Karpas-422 (cell line): Measurements from ENCODE around the gene MSL2. TPM values are rescaled to one million over a fixed set of nuclear protein-coding genes. Genes with fewer than 3 reads are reported as not detected.

ENCODE experiments used
- DNase-seq: peaks from one replicate; pipeline ENCODE4 v3.0.0-alpha.2; 2015
- H2AFZ ChIP-seq: fragments of 200-600 bp; sonication (generic); 2 replicates; pipeline ENCODE4 v1.6.1; 2014; ENCODE audit warnings: antibody characterized with exemption, low read length, mixed read lengths
- H3K27ac ChIP-seq: fragments of 200-600 bp; sonication (generic); 2 replicates; pipeline ENCODE4 v1.5.1; 2014; ENCODE audit warnings: mild to moderate bottlenecking, low read length, moderate library complexity
- H3K27me3 ChIP-seq: fragments of 200-600 bp; sonication (generic); 2 replicates; pipeline ENCODE4 v1.6.1; 2014; ENCODE audit warnings: low read length, mixed read lengths
- H3K36me3 ChIP-seq: fragments of 200-600 bp; sonication (generic); 2 replicates; pipeline ENCODE4 v1.6.1; 2014; ENCODE audit warnings: low read length, mixed read lengths; ENCODE audit not compliant: insufficient read depth
- H3K4me1 ChIP-seq: fragments of 200-600 bp; sonication (generic); 2 replicates; pipeline ENCODE4 v1.6.1; 2014; ENCODE audit warnings: mild to moderate bottlenecking, low read length, mixed read lengths
- H3K4me2 ChIP-seq: fragments of 200-600 bp; sonication (generic); 2 replicates; pipeline ENCODE4 v1.6.1; 2014; ENCODE audit warnings: low read length, low read depth, mild to moderate bottlenecking; ENCODE audit not compliant: poor library complexity, severe bottlenecking
- H3K4me3 ChIP-seq: fragments of 200-600 bp; sonication (generic); 2 replicates; pipeline ENCODE4 v1.5.1; 2014; ENCODE audit warnings: mild to moderate bottlenecking, antibody characterized with exemption, low read length, mixed read lengths
- H3K79me2 ChIP-seq: fragments of 200-600 bp; sonication (generic); 2 replicates; pipeline ENCODE4 v1.6.1; 2014; ENCODE audit warnings: mild to moderate bottlenecking, low read length, mixed read lengths
- H3K9ac ChIP-seq: fragments of 200-600 bp; sonication (generic); 2 replicates; pipeline ENCODE4 v1.6.0; 2014; ENCODE audit warnings: low read length
- H3K9me2 ChIP-seq: fragments of 200-600 bp; sonication (generic), shearing (Covaris generic); replicated peaks from 2 replicates; pipeline ENCODE4 v1.6.0; 2014; ENCODE audit warnings: mild to moderate bottlenecking, low read length, moderate library complexity; ENCODE audit not compliant: insufficient read depth
- H3K9me3 ChIP-seq: fragments of 300-700, 200-600 bp; sonication (generic); 2 replicates; pipeline ENCODE4 v1.6.1; 2014; ENCODE audit warnings: low read length, mixed read lengths
- H4K20me1 ChIP-seq: fragments of 200-600 bp; sonication (generic); 2 replicates; pipeline ENCODE4 v1.6.1; 2014; ENCODE audit warnings: mild to moderate bottlenecking, antibody characterized with exemption, low read length, low read depth; ENCODE audit not compliant: insufficient read depth
- total RNA-seq: library from RNA; depleted of rRNA; stranded (reverse); fragments of >200 nt; shearing (Covaris generic); gene quantifications from 2 replicates; pipeline ENCODE4 v1.2.3, GENCODE V29; 2014; ENCODE audit warnings: low replicate concordance

Gene MSL2
- total RNA-seq, 1 experiment from 2014 or later: 47.1 TPM

GRCh38 chr3:136187868-136188267 is 8.3 kb downstream of the MSL2 start:
- Histone ChIP-seq H3K4me2 (no peak overlapping the region), H3K9me3 (no peaks in the 10 kb centered on the region), H3K4me1 (peaks cover 51% of the 10 kb centered on the region), H3K27me3 (no peaks in the 10 kb centered on the region), H3K9ac (no peak overlapping the region), H3K27ac (no peak overlapping the region), H3K79me2 (peaks cover 100% of the 10 kb centered on the region), H3K9me2 (no peaks in the 10 kb centered on the region), H4K20me1 (peaks cover 64% of the 10 kb centered on the region), H3K36me3 (peaks cover 22% of the 10 kb centered on the region), H3K4me3 (no peak overlapping the region), H2AFZ (no peak overlapping the region)
- DNase-seq: no peak

GRCh38 chr3:136186846-136187245 is 9.3 kb downstream of the MSL2 start:
- H3K9ac ChIP-seq: no peak overlapping the region
- no peak overlapping the region for H2AFZ ChIP-seq
- no peak for DNase-seq
- peaks cover 13% of the 10 kb centered on the region for H3K36me3 ChIP-seq
- no peak overlapping the region for H3K27ac ChIP-seq
- no peaks in the 10 kb centered on the region for H3K27me3 ChIP-seq
- H3K4me3 ChIP-seq: no peak overlapping the region
- H3K9me2 ChIP-seq: no peaks in the 10 kb centered on the region
- H3K4me1 ChIP-seq: peaks cover 40% of the 10 kb centered on the region
- peaks cover 100% of the 10 kb centered on the region for H3K79me2 ChIP-seq
- peaks cover 53% of the 10 kb centered on the region for H4K20me1 ChIP-seq
- no peaks in the 10 kb centered on the region for H3K9me3 ChIP-seq
- H3K4me2 ChIP-seq: no peak overlapping the region

GRCh38 chr3:136186344-136186743 is 9.8 kb downstream of the MSL2 start:
- H3K79me2 ChIP-seq: peaks cover 98% of the 10 kb centered on the region
- no peak overlapping the region for H3K4me2 ChIP-seq
- H3K27me3 ChIP-seq: no peaks in the 10 kb centered on the region
- no peak for DNase-seq
- no peaks in the 10 kb centered on the region for H3K9me3 ChIP-seq
- no peak overlapping the region for H3K4me3 ChIP-seq
- H3K27ac ChIP-seq: no peak overlapping the region
- peaks cover 35% of the 10 kb centered on the region for H3K4me1 ChIP-seq
- H2AFZ ChIP-seq: no peak overlapping the region
- H3K9ac ChIP-seq: no peak overlapping the region
- H3K36me3 ChIP-seq: peaks cover 10% of the 10 kb centered on the region; the same call in 1 of the 2 replicates
- peaks cover 48% of the 10 kb centered on the region for H4K20me1 ChIP-seq
- no peaks in the 10 kb centered on the region for H3K9me2 ChIP-seq

GRCh38 chr3:136184703-136185102 is 11.4 kb downstream of the MSL2 start:
- peaks cover 32% of the 10 kb centered on the region for H4K20me1 ChIP-seq
- H3K36me3 ChIP-seq: 0 out of 2 replicates have a peak, but pooled peaks cover 4% of the 10 kb centered on the region
- DNase-seq: no peak
- H3K4me2 ChIP-seq: no peak overlapping the region
- peaks cover 98% of the 10 kb centered on the region for H3K79me2 ChIP-seq
- H3K9me3 ChIP-seq: no peaks in the 10 kb centered on the region
- H3K4me1 ChIP-seq: peaks cover 27% of the 10 kb centered on the region
- H3K4me3 ChIP-seq: no peak overlapping the region
- H3K27ac ChIP-seq: no peak overlapping the region
- no peaks in the 10 kb centered on the region for H3K27me3 ChIP-seq
- H3K9ac ChIP-seq: no peak overlapping the region
- H3K9me2 ChIP-seq: no peaks in the 10 kb centered on the region
- H2AFZ ChIP-seq: no peak overlapping the region

GRCh38 chr3:136181741-136182140 is 14.4 kb downstream of the MSL2 start:
- Histone ChIP-seq H3K9ac (no peak overlapping the region), H3K79me2 (peaks cover 98% of the 10 kb centered on the region), H3K9me3 (no peaks in the 10 kb centered on the region), H3K27me3 (no peaks in the 10 kb centered on the region), H2AFZ (no peak overlapping the region), H3K4me3 (no peak overlapping the region), H3K27ac (no peak overlapping the region), H3K4me2 (no peak overlapping the region), H3K36me3 (0 out of 2 replicates have a peak, but pooled peaks cover 4% of the 10 kb centered on the region), H3K4me1 (peaks cover 6% of the 10 kb centered on the region), H3K9me2 (no peaks in the 10 kb centered on the region), H4K20me1 (peaks cover 21% of the 10 kb centered on the region)
- no peak for DNase-seq

GRCh38 chr3:136177876-136178275 is 18.3 kb downstream of the MSL2 start:
- Histone ChIP-seq H3K27me3 (no peaks in the 10 kb centered on the region), H4K20me1 (peaks cover 32% of the 10 kb centered on the region), H3K9me2 (no peaks in the 10 kb centered on the region), H3K4me3 (no peak overlapping the region), H3K36me3 (no peaks in the 10 kb centered on the region), H3K27ac (no peak overlapping the region), H3K9me3 (no peaks in the 10 kb centered on the region), H2AFZ (no peak overlapping the region), H3K9ac (no peak overlapping the region), H3K4me1 (no peaks in the 10 kb centered on the region; the same call in 1 of the 2 replicates), H3K4me2 (no peak overlapping the region), H3K79me2 (peaks cover 98% of the 10 kb centered on the region)
- no peak for DNase-seq

- Histone ChIP-seq H3K36me3 (no peaks in the 10 kb centered on the region), H3K79me2 (peaks cover 100% of the 10 kb centered on the region), H3K27ac (no peak overlapping the region), H3K4me1 (no peaks in the 10 kb centered on the region), H3K27me3 (no peaks in the 10 kb centered on the region), H4K20me1 (peaks cover 44% of the 10 kb centered on the region), H3K4me3 (no peak overlapping the region), H3K9me3 (no peaks in the 10 kb centered on the region), H2AFZ (no peak overlapping the region), H3K9ac (no peak overlapping the region), H3K9me2 (no peaks in the 10 kb centered on the region), H3K4me2 (no peak overlapping the region)
- DNase-seq: no peak
Observed at GRCh38 chr3:136173939-136174490, 22.1 kb downstream of the MSL2 start.

- Histone ChIP-seq H2AFZ (no peak overlapping the region), H3K9me3 (no peaks in the 10 kb centered on the region), H4K20me1 (peaks cover 50% of the 10 kb centered on the region), H3K9me2 (no peaks in the 10 kb centered on the region), H3K27ac (no peak overlapping the region), H3K4me3 (no peak overlapping the region), H3K4me1 (no peaks in the 10 kb centered on the region), H3K36me3 (no peaks in the 10 kb centered on the region), H3K4me2 (no peak overlapping the region), H3K9ac (no peak overlapping the region), H3K79me2 (peaks cover 100% of the 10 kb centered on the region), H3K27me3 (no peaks in the 10 kb centered on the region)
- DNase-seq: no peak
Observed at GRCh38 chr3:136171097-136171542, 25.0 kb downstream of the MSL2 start.
